HG02759 (cell line): Measurements from ENCODE around the gene RGS4.

Experiments
- ATAC-seq: cut with Tn5 transposase; IDR thresholded peaks from one replicate; pipeline ENCODE4 v1.9.1; 2021; ENCODE audit warnings: mild to moderate bottlenecking, moderate library complexity; ENCODE audit not compliant: unreplicated experiment

The RGS4 gene

DNA sequence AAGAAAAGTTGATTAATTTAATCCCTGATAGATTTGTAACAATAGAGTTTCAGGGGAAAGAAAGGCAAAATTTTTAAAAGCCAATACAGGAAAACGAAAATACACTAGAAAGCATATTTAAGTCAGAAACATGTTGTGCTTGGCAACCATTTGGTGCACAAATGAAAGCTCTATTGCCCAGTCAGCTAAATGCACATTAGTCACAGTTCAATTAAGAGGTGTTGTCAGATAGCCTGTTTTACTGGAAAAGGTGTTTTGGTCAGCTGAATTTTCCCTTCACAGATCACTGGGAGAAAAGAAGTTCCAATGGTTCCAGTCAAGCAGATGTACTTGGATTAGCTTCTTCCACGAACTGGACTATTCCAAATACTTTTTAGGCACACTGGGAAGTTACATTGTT, 25.4 kb downstream of the RGS4 start:
- ATAC-seq, result no peak

DNA sequence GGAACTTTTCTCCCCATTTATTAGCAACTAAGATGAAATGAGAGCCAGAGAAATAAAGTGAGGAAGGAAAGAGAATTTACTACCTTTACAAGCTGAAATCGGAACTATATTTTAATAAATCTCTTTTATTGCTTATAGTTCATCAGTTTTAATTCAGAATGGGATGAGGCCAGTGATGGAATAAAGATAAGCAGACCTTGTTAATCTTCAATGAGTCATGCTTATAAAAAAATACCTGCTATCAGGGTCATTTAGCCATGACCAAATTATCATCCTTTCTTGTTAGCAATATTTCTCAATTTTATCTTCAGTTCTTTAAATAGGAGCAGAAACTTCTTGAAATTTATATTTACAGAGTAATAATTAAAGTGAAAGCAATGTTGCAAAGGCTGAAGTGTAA, 26.1 kb downstream of the RGS4 start:
- no peak for ATAC-seq

DNA sequence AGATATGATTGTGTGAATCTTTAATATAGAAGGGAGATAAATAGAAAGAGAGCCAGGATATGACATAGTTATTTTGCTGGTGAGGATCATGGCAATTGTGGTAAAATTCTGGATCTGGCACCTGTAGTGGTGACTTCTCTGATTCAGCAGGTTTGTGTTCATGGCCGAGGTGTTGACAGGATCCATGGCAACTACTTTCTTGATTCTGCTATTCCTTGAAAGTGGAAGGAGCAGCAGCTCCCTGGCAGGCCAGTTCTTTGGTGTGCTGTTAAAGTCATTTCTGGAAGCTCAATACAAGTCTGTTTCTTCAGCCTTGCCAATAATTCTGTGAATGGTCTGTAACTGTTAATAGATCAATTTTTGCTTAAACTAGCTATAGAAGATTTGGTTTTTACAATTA, 33.4 kb downstream of the RGS4 start:
- ATAC-seq, result no peak

- ATAC-seq, result no peak
Observed at GRCh38 chr1:163104385-163105099, 35.4 kb downstream of the RGS4 start.

- ATAC-seq, result no peak
Observed at GRCh38 chr1:163106364-163106987, 37.3 kb downstream of the RGS4 start.

DNA sequence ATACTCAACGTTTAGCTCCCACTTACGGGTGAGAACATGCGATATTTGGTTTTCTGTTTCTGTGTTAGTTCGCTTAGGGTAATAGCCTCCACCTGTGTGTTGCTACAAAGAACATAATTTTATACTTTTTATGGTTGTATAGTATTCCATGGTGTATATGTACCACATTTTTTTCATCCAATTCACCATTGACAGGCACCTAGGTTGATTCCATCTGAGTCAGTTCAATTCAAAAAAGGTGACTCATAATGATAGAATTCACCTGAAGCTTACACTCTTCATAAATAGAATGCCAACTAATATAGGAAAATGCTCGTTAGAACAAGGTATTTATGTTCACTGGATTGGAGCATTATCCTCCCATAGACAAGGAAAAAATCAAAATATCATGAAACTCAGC, 38.5 kb downstream of the RGS4 start:
- ATAC-seq, result no peak

- ATAC-seq, result no peak
Observed at GRCh38 chr1:163115887-163116286, 46.7 kb downstream of the RGS4 start.

DNA sequence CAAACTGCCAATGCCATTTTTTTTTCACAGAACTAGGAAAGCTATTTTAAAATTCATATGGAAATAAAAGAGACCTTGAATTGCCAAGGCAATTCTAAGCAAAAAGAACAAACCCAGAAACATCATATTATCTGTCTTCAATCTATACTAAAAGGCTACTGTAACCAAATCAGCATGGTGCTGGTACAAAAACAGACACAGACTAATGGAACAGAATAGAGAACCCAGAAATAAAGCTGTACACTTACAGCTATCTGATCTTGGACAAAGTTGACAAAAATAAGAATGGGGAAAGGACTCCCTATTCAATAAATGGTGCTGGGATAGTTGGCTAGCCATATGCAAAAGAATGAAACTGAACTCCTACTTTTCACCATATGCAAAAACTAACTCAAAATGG, 50.5 kb downstream of the RGS4 start:
- ATAC-seq, result no peak

- ATAC-seq, result no peak
Observed at GRCh38 chr1:163120372-163120771, 51.2 kb downstream of the RGS4 start.

GRCh38 chr1:163124812-163125211, 55.7 kb downstream of the RGS4 start:
- no peak for ATAC-seq
